Neural cell (in vitro differentiated cells): ENCODE data around the gene CTNNA2. TPM values are rescaled to one million over a fixed set of nuclear protein-coding genes. Genes with fewer than 3 reads are reported as not detected.

Experiments used
- H2AFZ ChIP-seq: fragments of 200-600, 300-800 bp; sonication (generic), shearing (Covaris generic); 2 replicates; pipeline ENCODE4 v1.6.0; 2014; ENCODE audit warnings: low read depth, mild to moderate bottlenecking, antibody characterized with exemption, low read length, moderate library complexity
- H3F3A ChIP-seq: fragments of 200-600 bp; shearing (Covaris generic); 2 replicates; pipeline ENCODE4 v1.6.1; 2016; ENCODE audit warnings: mild to moderate bottlenecking, moderate library complexity, mixed read lengths, antibody characterized with exemption, low read length; ENCODE audit not compliant: insufficient read depth, poor library complexity, severe bottlenecking
- H3K27ac ChIP-seq: fragments of 200-600, 300-800 bp; sonication (generic), shearing (Covaris generic); 2 replicates; pipeline ENCODE4 v1.5.1; 2014; ENCODE audit warnings: mild to moderate bottlenecking, low read length, moderate library complexity
- H3K27me3 ChIP-seq: fragments of 300-800, 200-600 bp; sonication (generic), shearing (Covaris generic); 2 replicates; pipeline ENCODE4 v1.6.0; 2014; ENCODE audit warnings: mild to moderate bottlenecking, low read depth, low read length, moderate library complexity; ENCODE audit not compliant: insufficient read depth
- H3K36me3 ChIP-seq: fragments of 300-800, 200-600 bp; sonication (generic), shearing (Covaris generic); 2 replicates; pipeline ENCODE4 v1.5.1; 2014; ENCODE audit warnings: mild to moderate bottlenecking, antibody characterized with exemption, low read length, moderate library complexity; ENCODE audit not compliant: insufficient read depth
- H3K4me2 ChIP-seq: fragments of 300-800, 200-600 bp; sonication (generic), shearing (Covaris generic); 2 replicates; pipeline ENCODE4 v1.6.0; 2014; ENCODE audit warnings: mild to moderate bottlenecking, low read length
- H3K4me3 ChIP-seq: fragments of 300-800, 200-600 bp; sonication (generic), shearing (Covaris generic); 2 replicates; pipeline ENCODE4 v1.5.1; 2014; ENCODE audit warnings: mild to moderate bottlenecking, low read length, moderate library complexity
- H3K79me2 ChIP-seq: fragments of 200-600 bp; shearing (Covaris generic); replicated peaks from 2 replicates; pipeline ENCODE4 v1.6.0; 2014; ENCODE audit warnings: mild to moderate bottlenecking, low read length, moderate library complexity; ENCODE audit not compliant: insufficient read depth
- H3K9ac ChIP-seq: fragments of 300-800, 200-600 bp; sonication (generic), shearing (Covaris generic); 2 replicates; pipeline ENCODE4 v1.6.1; 2016; ENCODE audit warnings: mild to moderate bottlenecking, low read length, mixed read lengths
- H3K9me2 ChIP-seq: fragments of 200-600 bp; shearing (Covaris generic); 2 replicates; pipeline ENCODE4 v1.6.1; 2016; ENCODE audit warnings: mild to moderate bottlenecking, low read length, mixed read lengths; ENCODE audit not compliant: insufficient read depth
- H3K9me3 ChIP-seq: fragments of 200-600, 300-800 bp; sonication (generic), shearing (Covaris generic); 2 replicates; pipeline ENCODE4 v1.6.1; 2016; ENCODE audit warnings: mild to moderate bottlenecking, mixed run types, low read length, moderate library complexity, mixed read lengths
- H4K20me1 ChIP-seq: fragments of 200-600 bp; shearing (Covaris generic); 2 replicates; pipeline ENCODE4 v1.6.1; 2016; ENCODE audit warnings: mild to moderate bottlenecking, mixed run types; ENCODE audit not compliant: insufficient read depth
- EP300 ChIP-seq: fragments of 450-650 bp; conservative IDR thresholded peaks from 2 replicates; pipeline ENCODE4 v1.6.1; 2014; ENCODE audit warnings: antibody characterized with exemption, mild to moderate bottlenecking, moderate library complexity; ENCODE audit not compliant: poor library complexity, severe bottlenecking
- EZH2 ChIP-seq: fragments of 200-600, 300-800 bp; shearing (Covaris generic), sonication (generic); IDR thresholded peaks from 2 replicates; pipeline ENCODE4 v1.6.1; 2014; ENCODE audit warnings: antibody characterized with exemption, low read length, borderline replicate concordance, mild to moderate bottlenecking; ENCODE audit not compliant: insufficient read depth, poor library complexity, severe bottlenecking
- MXI1 ChIP-seq: fragments of 450-650 bp; conservative IDR thresholded peaks from 2 replicates; pipeline ENCODE4 v1.6.1; 2014; ENCODE audit warnings: antibody characterized with exemption, mild to moderate bottlenecking; ENCODE audit not compliant: poor library complexity, severe bottlenecking
- POLR2AphosphoS5 ChIP-seq: IDR thresholded peaks from 2 replicates; pipeline ENCODE4 v1.6.1; 2012
- RAD21 ChIP-seq: fragments of 450-650 bp; conservative IDR thresholded peaks from 2 replicates; pipeline ENCODE4 v1.6.1; 2014; ENCODE audit warnings: antibody characterized with exemption, mild to moderate bottlenecking, moderate library complexity
- SMC3 ChIP-seq: fragments of 450-650 bp; conservative IDR thresholded peaks from 2 replicates; pipeline ENCODE4 v1.6.1; 2014; ENCODE audit warnings: antibody characterized with exemption, mild to moderate bottlenecking, moderate library complexity; ENCODE audit not compliant: poor library complexity
- TAF1 ChIP-seq: IDR thresholded peaks from 2 replicates; pipeline ENCODE4 v1.6.1; 2012; ENCODE audit warnings: low read depth
- polyA plus RNA-seq: library from polyadenylated mRNA; depleted of rRNA; stranded (reverse); fragments of >200 nt; gene quantifications from 2 replicates; pipeline ENCODE4 v1.2.3, GENCODE V29; 2014
- TF ChIP-seq, protein P1 (sequence below): fragments of 450-650 bp; IDR thresholded peaks from 2 replicates; pipeline ENCODE4 v1.5.1; 2014; ENCODE audit warnings: antibody characterized with exemption, mild to moderate bottlenecking, moderate library complexity; ENCODE audit not compliant: poor library complexity, severe bottlenecking
- TF ChIP-seq, protein P2 (sequence below): IDR thresholded peaks from 2 replicates; pipeline ENCODE4 v1.6.1; 2012; ENCODE audit warnings: borderline replicate concordance

CTNNA2 gene
- polyA plus RNA-seq, 1 donor from 2014 or later, result 194 TPM

DNA sequence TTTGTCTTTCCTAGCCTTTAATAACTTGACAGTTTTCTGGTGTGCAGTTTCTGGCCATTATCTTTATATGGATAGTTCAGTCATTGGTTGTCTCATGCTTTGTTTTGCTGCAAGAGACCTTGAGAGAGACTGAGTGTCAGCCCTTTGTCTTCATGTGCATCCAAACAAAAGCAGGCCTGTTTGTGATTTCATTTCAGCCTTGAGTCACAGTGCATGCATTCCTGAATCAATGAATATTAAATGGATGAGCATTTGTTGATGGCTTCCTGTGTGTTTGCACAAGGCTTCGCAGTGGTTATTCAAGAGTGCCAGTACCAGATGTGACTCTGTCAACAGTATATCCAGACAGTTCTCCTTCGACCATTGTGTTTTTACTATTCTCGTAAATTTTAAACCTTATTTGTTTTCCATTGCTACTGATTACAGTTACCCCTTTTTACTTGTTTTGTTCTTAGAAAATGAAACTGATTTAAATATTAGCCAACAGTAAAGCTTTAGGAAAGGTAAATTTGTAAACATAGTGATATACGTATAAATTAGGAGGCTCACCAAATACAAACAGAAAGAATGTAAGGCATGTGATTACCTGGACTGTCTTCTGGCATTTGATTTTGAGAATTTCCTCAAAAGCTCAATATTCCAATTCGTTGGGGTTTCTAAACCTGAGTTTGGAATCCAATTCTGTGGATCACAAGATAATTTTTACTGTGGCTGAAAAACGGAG lies 319.8 kb downstream of the CTNNA2 start:
- peak overlapping the region; percentile 62 for H3K27ac ChIP-seq
- no peak overlapping the region for H3K4me2 ChIP-seq
- H3K9me2 ChIP-seq, result no peaks in the 10 kb centered on the region
- no peaks in the 10 kb centered on the region for H3K79me2 ChIP-seq
- TF ChIP-seq EZH2, result no peak
- no peak for TF ChIP-seq MXI1
- TF ChIP-seq EP300, result peak; percentile 54
- peak; percentile 21 for TF ChIP-seq POLR2AphosphoS5
- TF ChIP-seq RAD21, result no peak
- H3K4me3 ChIP-seq, result no peak overlapping the region
- H2AFZ ChIP-seq, result no peak overlapping the region
- H3K27me3 ChIP-seq, result no peaks in the 10 kb centered on the region
- no peaks in the 10 kb centered on the region for H4K20me1 ChIP-seq
- H3K9ac ChIP-seq, result peak overlapping the region; percentile 7
- no peaks in the 10 kb centered on the region for H3K9me3 ChIP-seq
- no peaks in the 10 kb centered on the region for H3F3A ChIP-seq
- no peaks in the 10 kb centered on the region for H3K36me3 ChIP-seq

DNA sequence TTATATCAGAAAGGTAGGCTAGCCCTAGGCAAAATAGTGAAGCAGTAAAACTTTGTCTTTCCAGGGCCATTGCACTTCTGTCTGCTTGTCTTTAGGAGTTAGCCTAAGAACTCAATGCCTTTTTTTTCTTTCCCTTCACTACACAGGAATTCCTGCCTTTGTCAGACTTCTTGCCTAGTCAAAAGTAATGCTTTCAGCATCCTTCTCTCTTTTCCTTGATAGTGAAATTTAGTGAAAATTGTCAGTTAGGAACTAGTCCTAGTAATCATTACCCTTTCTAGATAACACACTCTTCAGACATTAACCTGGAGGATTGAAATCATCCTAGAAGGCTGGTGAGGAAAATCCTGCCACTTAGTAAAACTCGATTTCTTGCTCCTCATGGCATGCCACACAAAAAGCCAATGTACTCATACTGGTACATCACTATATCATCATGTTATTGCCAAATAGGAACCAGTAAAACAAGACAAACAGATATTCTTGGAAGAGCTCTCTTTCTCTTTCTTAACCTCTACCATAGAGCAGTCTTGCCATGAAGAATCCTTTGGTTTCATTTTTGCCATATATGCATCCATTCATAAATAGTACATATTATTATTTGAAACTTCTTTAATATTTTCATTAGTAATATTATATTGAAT lies 320.5 kb downstream of the CTNNA2 start:
- no peak for TF ChIP-seq EP300
- TF ChIP-seq, protein P1, sequence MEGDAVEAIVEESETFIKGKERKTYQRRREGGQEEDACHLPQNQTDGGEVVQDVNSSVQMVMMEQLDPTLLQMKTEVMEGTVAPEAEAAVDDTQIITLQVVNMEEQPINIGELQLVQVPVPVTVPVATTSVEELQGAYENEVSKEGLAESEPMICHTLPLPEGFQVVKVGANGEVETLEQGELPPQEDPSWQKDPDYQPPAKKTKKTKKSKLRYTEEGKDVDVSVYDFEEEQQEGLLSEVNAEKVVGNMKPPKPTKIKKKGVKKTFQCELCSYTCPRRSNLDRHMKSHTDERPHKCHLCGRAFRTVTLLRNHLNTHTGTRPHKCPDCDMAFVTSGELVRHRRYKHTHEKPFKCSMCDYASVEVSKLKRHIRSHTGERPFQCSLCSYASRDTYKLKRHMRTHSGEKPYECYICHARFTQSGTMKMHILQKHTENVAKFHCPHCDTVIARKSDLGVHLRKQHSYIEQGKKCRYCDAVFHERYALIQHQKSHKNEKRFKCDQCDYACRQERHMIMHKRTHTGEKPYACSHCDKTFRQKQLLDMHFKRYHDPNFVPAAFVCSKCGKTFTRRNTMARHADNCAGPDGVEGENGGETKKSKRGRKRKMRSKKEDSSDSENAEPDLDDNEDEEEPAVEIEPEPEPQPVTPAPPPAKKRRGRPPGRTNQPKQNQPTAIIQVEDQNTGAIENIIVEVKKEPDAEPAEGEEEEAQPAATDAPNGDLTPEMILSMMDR, result no peak
- no peak for TF ChIP-seq MXI1
- TF ChIP-seq SMC3, result no peak
- no peak for TF ChIP-seq TAF1
- TF ChIP-seq EZH2, result no peak
- TF ChIP-seq, protein P2, sequence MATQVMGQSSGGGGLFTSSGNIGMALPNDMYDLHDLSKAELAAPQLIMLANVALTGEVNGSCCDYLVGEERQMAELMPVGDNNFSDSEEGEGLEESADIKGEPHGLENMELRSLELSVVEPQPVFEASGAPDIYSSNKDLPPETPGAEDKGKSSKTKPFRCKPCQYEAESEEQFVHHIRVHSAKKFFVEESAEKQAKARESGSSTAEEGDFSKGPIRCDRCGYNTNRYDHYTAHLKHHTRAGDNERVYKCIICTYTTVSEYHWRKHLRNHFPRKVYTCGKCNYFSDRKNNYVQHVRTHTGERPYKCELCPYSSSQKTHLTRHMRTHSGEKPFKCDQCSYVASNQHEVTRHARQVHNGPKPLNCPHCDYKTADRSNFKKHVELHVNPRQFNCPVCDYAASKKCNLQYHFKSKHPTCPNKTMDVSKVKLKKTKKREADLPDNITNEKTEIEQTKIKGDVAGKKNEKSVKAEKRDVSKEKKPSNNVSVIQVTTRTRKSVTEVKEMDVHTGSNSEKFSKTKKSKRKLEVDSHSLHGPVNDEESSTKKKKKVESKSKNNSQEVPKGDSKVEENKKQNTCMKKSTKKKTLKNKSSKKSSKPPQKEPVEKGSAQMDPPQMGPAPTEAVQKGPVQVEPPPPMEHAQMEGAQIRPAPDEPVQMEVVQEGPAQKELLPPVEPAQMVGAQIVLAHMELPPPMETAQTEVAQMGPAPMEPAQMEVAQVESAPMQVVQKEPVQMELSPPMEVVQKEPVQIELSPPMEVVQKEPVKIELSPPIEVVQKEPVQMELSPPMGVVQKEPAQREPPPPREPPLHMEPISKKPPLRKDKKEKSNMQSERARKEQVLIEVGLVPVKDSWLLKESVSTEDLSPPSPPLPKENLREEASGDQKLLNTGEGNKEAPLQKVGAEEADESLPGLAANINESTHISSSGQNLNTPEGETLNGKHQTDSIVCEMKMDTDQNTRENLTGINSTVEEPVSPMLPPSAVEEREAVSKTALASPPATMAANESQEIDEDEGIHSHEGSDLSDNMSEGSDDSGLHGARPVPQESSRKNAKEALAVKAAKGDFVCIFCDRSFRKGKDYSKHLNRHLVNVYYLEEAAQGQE, result no peak
- TF ChIP-seq RAD21, result no peak
- no peak for TF ChIP-seq POLR2AphosphoS5
- H3F3A ChIP-seq, result no peaks in the 10 kb centered on the region
- no peak overlapping the region for H3K9ac ChIP-seq
- no peaks in the 10 kb centered on the region for H3K27me3 ChIP-seq
- H3K79me2 ChIP-seq, result no peaks in the 10 kb centered on the region
- no peaks in the 10 kb centered on the region for H4K20me1 ChIP-seq
- no peak overlapping the region for H2AFZ ChIP-seq
- no peaks in the 10 kb centered on the region for H3K9me2 ChIP-seq
- H3K4me3 ChIP-seq, result no peak overlapping the region
- H3K9me3 ChIP-seq, result no peaks in the 10 kb centered on the region
- H3K27ac ChIP-seq, result peak overlapping the region; percentile 62
- H3K36me3 ChIP-seq, result no peaks in the 10 kb centered on the region
- no peak overlapping the region for H3K4me2 ChIP-seq
